Measurements from ENCODE around the gene SLC16A9. TPM values are rescaled to one million over a fixed set of nuclear protein-coding genes. Genes with fewer than 3 reads are reported as not detected.

Gene SLC16A9
- total RNA-seq, 4 donors from 2014 or later, result 0.25 to 2.3 (median 0.77) TPM

GRCh38 chr10:59702347-59702746 is 7.3 kb downstream of the SLC16A9 start:
- DNase-seq (ENCODE audit: low spot score), result no peak
- no peak for ATAC-seq (ENCODE audit: low FRiP score)
- TF ChIP-seq, protein P1, sequence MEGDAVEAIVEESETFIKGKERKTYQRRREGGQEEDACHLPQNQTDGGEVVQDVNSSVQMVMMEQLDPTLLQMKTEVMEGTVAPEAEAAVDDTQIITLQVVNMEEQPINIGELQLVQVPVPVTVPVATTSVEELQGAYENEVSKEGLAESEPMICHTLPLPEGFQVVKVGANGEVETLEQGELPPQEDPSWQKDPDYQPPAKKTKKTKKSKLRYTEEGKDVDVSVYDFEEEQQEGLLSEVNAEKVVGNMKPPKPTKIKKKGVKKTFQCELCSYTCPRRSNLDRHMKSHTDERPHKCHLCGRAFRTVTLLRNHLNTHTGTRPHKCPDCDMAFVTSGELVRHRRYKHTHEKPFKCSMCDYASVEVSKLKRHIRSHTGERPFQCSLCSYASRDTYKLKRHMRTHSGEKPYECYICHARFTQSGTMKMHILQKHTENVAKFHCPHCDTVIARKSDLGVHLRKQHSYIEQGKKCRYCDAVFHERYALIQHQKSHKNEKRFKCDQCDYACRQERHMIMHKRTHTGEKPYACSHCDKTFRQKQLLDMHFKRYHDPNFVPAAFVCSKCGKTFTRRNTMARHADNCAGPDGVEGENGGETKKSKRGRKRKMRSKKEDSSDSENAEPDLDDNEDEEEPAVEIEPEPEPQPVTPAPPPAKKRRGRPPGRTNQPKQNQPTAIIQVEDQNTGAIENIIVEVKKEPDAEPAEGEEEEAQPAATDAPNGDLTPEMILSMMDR (IDR thresholded peaks at IDR 0.05), result no peak

DNA sequence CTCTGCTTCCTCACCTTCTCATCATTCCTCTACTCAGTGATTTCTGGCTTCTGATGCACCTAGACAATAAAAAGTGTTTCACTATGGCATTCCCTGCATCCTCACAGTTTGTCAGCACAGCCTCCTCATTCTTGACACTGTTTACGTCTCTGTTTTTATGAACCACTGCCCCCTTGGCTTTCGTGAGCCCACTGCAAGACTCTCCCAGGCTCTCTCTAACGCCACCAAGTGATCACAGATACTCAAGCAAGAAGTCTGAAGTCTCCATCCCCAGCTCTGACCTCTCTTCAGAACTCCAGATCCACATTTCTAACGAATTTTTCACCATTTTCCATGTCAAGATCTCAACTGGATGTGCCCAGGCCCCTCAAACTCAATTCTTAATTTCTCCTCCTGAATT is 8.9 kb downstream of the SLC16A9 start:
- ATAC-seq (ENCODE audit: low FRiP score) (no peak), DNase-seq (ENCODE audit: low spot score) (no peak)
- TF ChIP-seq, protein P1 (IDR thresholded peaks at IDR 0.05), result no peak

GRCh38 chr10:59698326-59698725 is 11.3 kb downstream of the SLC16A9 start:
- DNase-seq (ENCODE audit: low spot score) (no peak), ATAC-seq (ENCODE audit: low FRiP score) (no peak)
- TF ChIP-seq, protein P1 (IDR thresholded peaks at IDR 0.05), result no peak

- no peak for ATAC-seq (ENCODE audit: low FRiP score)
- TF ChIP-seq, protein P1 (IDR thresholded peaks at IDR 0.05), result no peak
- no peak for DNase-seq (ENCODE audit: low spot score)
Observed at GRCh38 chr10:59695637-59696036, 14.0 kb downstream of the SLC16A9 start.

DNA sequence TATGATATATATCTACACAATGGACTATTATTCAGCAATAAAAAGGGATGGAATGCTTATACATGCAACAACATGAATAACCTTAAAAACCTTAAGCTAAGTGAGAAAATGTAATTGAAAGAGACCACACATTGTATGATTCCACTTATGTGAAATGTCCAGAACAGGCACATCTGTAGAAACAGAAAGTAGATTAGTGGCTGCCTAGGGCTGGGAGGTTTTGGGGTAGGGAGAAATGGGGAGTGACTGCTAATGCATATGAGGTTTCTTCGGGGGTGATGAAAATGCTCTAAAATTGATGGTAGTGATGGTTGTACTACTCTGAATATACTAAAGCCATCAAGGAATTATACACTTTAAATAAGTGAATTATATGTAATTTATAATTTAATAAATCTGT is 14.7 kb downstream of the SLC16A9 start:
- ATAC-seq (ENCODE audit: low FRiP score), result no peak
- DNase-seq (ENCODE audit: low spot score), result no peak
- TF ChIP-seq, protein P1 (IDR thresholded peaks at IDR 0.05), result no peak

- DNase-seq (ENCODE audit: low spot score) (no peak), ATAC-seq (ENCODE audit: low FRiP score) (no peak)
- TF ChIP-seq, protein P1 (IDR thresholded peaks at IDR 0.05), result no peak
Observed at GRCh38 chr10:59692113-59692512, 17.5 kb downstream of the SLC16A9 start.

GRCh38 chr10:59688921-59689351 is 20.7 kb downstream of the SLC16A9 start:
- no peak for DNase-seq (ENCODE audit: low spot score)
- TF ChIP-seq, protein P1 (IDR thresholded peaks at IDR 0.05), result no peak

More at GRCh38 chr10:59688921-59689351, 20.7 kb downstream of the SLC16A9 start:
- ATAC-seq (ENCODE audit: low FRiP score), result no peak

All from omental fat pad (tissue), 4 donors.